HepG2 (cell line): Measurements from ENCODE around the gene WBP1. TPM values are rescaled to one million over a fixed set of nuclear protein-coding genes. Genes with fewer than 3 reads are reported as not detected.
A peak's percentile ranks its signal among the peaks of the same experiment; 100 is the strongest.

Source experiments
- ATF6 ChIP-seq: sonication (generic); formaldehyde crosslinking; conservative IDR thresholded peaks from 2 replicates; pipeline ENCODE4 v1.4.0; 2020; ENCODE audit warnings: missing genetic modification reagents
- DRAP1 ChIP-seq: IDR thresholded peaks from 2 replicates; pipeline ENCODE4 v1.6.1; 2016; ENCODE audit warnings: missing genetic modification reagents, missing compliant biosample characterization
- ERF ChIP-seq: IDR thresholded peaks from 2 replicates; pipeline ENCODE4 v1.6.1; 2018; ENCODE audit warnings: missing biosample characterization, missing genetic modification reagents
- ETS1 ChIP-seq: sonication (generic); formaldehyde crosslinking; IDR thresholded peaks from 2 replicates; pipeline ENCODE4 v1.4.0; 2020; ENCODE audit warnings: missing genetic modification reagents
- FOSL1 ChIP-seq: sonication (generic); formaldehyde crosslinking; IDR thresholded peaks from 2 replicates; pipeline ENCODE4 v1.9.0; 2021; ENCODE audit warnings: missing genetic modification reagents, borderline replicate concordance
- KLF16 ChIP-seq, 2 experiments: sonication (generic) in 1 of 2; formaldehyde crosslinking in 1 of 2; IDR thresholded peaks; 2 replicates each; pipeline versions ENCODE4 v1.6.1 to v1.8.0; 2016 to 2023; ENCODE audit warnings: missing genetic modification reagents in 2 of 2, missing compliant biosample characterization in 1 of 2
- LBX2 ChIP-seq: sonication (generic); formaldehyde crosslinking; IDR thresholded peaks from 2 replicates; pipeline ENCODE4 v1.5.0; 2020; ENCODE audit warnings: missing genetic modification reagents, mild to moderate bottlenecking, borderline replicate concordance
- NRL ChIP-seq: sonication (generic); formaldehyde crosslinking; IDR thresholded peaks from 2 replicates; pipeline ENCODE4 v1.5.0; 2020; ENCODE audit warnings: missing genetic modification reagents, mild to moderate bottlenecking, moderate library complexity, borderline replicate concordance
- POGZ ChIP-seq: sonication (generic); formaldehyde crosslinking; IDR thresholded peaks from 2 replicates; pipeline ENCODE4 v1.4.0; 2020; ENCODE audit warnings: mild to moderate bottlenecking, missing genetic modification reagents
- RCOR2 ChIP-seq: IDR thresholded peaks from 2 replicates; pipeline ENCODE4 v1.6.1; 2016; ENCODE audit warnings: missing biosample characterization, missing genetic modification reagents
- XRCC5 ChIP-seq: fragments of 200-400 bp; formaldehyde crosslinking; optimal IDR thresholded peaks from 2 replicates; pipeline ENCODE3; 2017; ENCODE audit warnings: mild to moderate bottlenecking, low read length
- ZNF350 ChIP-seq: sonication (generic); formaldehyde crosslinking; IDR thresholded peaks from 2 replicates; pipeline ENCODE4 v1.4.0; 2020; ENCODE audit warnings: mild to moderate bottlenecking, low read depth, missing genetic modification reagents, borderline replicate concordance
- ZNF407 ChIP-seq: sonication (generic); formaldehyde crosslinking; IDR thresholded peaks from one replicate; pipeline ENCODE4 v1.5.1; 2020; ENCODE audit warnings: mild to moderate bottlenecking, missing genetic modification reagents; ENCODE audit errors: not compliant biosample characterization
- ZNF432 ChIP-seq: sonication (generic); formaldehyde crosslinking; IDR thresholded peaks from 2 replicates; pipeline ENCODE4 v1.5.0; 2020; ENCODE audit warnings: missing genetic modification reagents, mild to moderate bottlenecking, borderline replicate concordance
- ZNF652 ChIP-seq: IDR thresholded peaks from 2 replicates; pipeline ENCODE4 v1.6.1; 2016; ENCODE audit warnings: low read depth, borderline replicate concordance
- ZSCAN29 ChIP-seq: sonication (generic); formaldehyde crosslinking; conservative IDR thresholded peaks from 2 replicates; pipeline ENCODE4 v1.4.0; 2020; ENCODE audit warnings: mild to moderate bottlenecking, missing genetic modification reagents
- polyA plus RNA-seq, 8 experiments: library from polyadenylated mRNA; depleted of rRNA in 3 of 8; stranded (reverse) in 7 of 8; unstranded in 1 of 8; fragments of >200 nt; fragmentation: Illumina TruSeq in 4 of 8; extraction: Trizol in 4 of 8; gene quantifications; 2 replicates each; pipeline versions ENCODE4 v1.2.1 to v1.2.3, GENCODE V29; 2011 to 2016; ENCODE audit warnings: low read depth in 4 of 8, missing spikeins in 1 of 8, mixed read lengths in 1 of 8; ENCODE audit not compliant: insufficient read depth in 1 of 8
- total RNA-seq, 5 experiments: library from RNA; depleted of rRNA; stranded (reverse); fragments of >200 nt; fragmentation: Illumina TruSeq; extraction: Trizol; gene quantifications; 2 replicates each; pipeline ENCODE4 v1.2.3, GENCODE V29; 2016; ENCODE audit warnings: low read depth in 1 of 5

The WBP1 gene
- total and polyA plus RNA-seq, 2 of the 13 experiments (the other 11 are each of a cell fraction or from before 2014, with no cell fraction given): 38.8 to 85.7 TPM

- TF ChIP-seq KLF16 (CRISPR knock-in tag; IDR thresholded peaks at IDR 0.05): peak in 1 of 2 experiments; percentile 97; a peak in 2 of 4 replicates
- TF ChIP-seq ZNF432 (CRISPR knock-in tag): no peak
- no peak; the same call in 1 of the 2 replicates for TF ChIP-seq ERF (CRISPR knock-in tag)
- TF ChIP-seq NRL (CRISPR knock-in tag): peak; percentile 74; the same call in 1 of the 2 replicates
- TF ChIP-seq FOSL1: no peak
- TF ChIP-seq ETS1: no peak
- TF ChIP-seq ZNF350 (CRISPR knock-in tag): peak; percentile 87
- no peak for TF ChIP-seq ZNF652 (CRISPR knock-in tag)
- TF ChIP-seq RCOR2 (CRISPR knock-in tag): no peak
- peak; percentile 42 for TF ChIP-seq POGZ (CRISPR knock-in tag)
- 0 out of 2 replicates have a peak, but pooled peaks have one; percentile 64 for TF ChIP-seq ZSCAN29 (CRISPR knock-in tag)
- TF ChIP-seq ATF6: no peak; the same call in 1 of the 2 replicates
- peak; percentile 94 for TF ChIP-seq XRCC5
- peak; percentile 55; the same call in 1 of the 2 replicates for TF ChIP-seq LBX2 (CRISPR knock-in tag)
- TF ChIP-seq DRAP1: peak; percentile 80
- TF ChIP-seq ZNF407 (CRISPR knock-in tag): peak; percentile 9
These were observed 49.1 kb downstream of the WBP1 start, which contains the start of gene PCGF1 (continued) for GRCh38 chr2:74507145-74507925.
